Cardiac muscle cell (in vitro differentiated cells and primary cell): ENCODE data around the gene TRNAU1AP. TPM values are rescaled to one million over a fixed set of nuclear protein-coding genes. Genes with fewer than 3 reads are reported as not detected.
"Not testable (repeated sequence)": the region's sequence is repeated elsewhere in the genome, so short reads cannot be mapped to it uniquely, and the experiment has no call there.

Experiments
- DNase-seq, 2 donors: peaks; one replicate each; pipeline versions ENCODE4 v3.0.0 to v3.0.0-alpha.2; 2010 to 2017; ENCODE audit warnings: low read depth in 1 of 2, low spot score in 1 of 2
- H3K27ac ChIP-seq: fragments of 200-600 bp; sonication (generic); 2 replicates; pipeline ENCODE4 v1.5.1; 2016
- H3K27me3 ChIP-seq: fragments of 200-600 bp; sonication (generic); 2 replicates; pipeline ENCODE4 v1.6.0; 2016; ENCODE audit warnings: control low read depth
- H3K36me3 ChIP-seq: fragments of 200-600 bp; sonication (generic); 2 replicates; pipeline ENCODE4 v1.5.1; 2016; ENCODE audit warnings: control low read depth
- H3K4me1 ChIP-seq: fragments of 200-600 bp; sonication (generic); 2 replicates; pipeline ENCODE4 v1.8.1; 2017; ENCODE audit warnings: low read depth, mild to moderate bottlenecking, mixed run types
- H3K4me3 ChIP-seq: fragments of 200-600 bp; sonication (generic); 2 replicates; pipeline ENCODE4 v1.5.1; 2016; ENCODE audit warnings: mild to moderate bottlenecking
- H3K9me3 ChIP-seq: fragments of 200-600 bp; sonication (generic); 2 replicates; pipeline ENCODE4 v1.5.1; 2017; ENCODE audit warnings: low read depth, mild to moderate bottlenecking, control low read depth
- polyA plus RNA-seq: library from polyadenylated mRNA; unstranded; fragments of >200 nt; fragmentation: Nextera tagmentation; extraction: Ambion mirVana; gene quantifications from 2 replicates; pipeline ENCODE4 v1.2.1, GENCODE V29; 2016
- total RNA-seq: library from RNA; depleted of rRNA; stranded (reverse); fragments of >200 nt; gene quantifications from 2 replicates; pipeline ENCODE4 v1.2.3, GENCODE V29; 2016
- TF ChIP-seq, protein P1 (sequence below): IDR thresholded peaks from 2 replicates; pipeline ENCODE4 v1.5.1; 2012; ENCODE audit warnings: low read depth, mild to moderate bottlenecking, low read length

Gene TRNAU1AP
- total and polyA plus RNA-seq, 2 experiments from 2014 or later, result 26.0 to 39.9 TPM

DNA sequence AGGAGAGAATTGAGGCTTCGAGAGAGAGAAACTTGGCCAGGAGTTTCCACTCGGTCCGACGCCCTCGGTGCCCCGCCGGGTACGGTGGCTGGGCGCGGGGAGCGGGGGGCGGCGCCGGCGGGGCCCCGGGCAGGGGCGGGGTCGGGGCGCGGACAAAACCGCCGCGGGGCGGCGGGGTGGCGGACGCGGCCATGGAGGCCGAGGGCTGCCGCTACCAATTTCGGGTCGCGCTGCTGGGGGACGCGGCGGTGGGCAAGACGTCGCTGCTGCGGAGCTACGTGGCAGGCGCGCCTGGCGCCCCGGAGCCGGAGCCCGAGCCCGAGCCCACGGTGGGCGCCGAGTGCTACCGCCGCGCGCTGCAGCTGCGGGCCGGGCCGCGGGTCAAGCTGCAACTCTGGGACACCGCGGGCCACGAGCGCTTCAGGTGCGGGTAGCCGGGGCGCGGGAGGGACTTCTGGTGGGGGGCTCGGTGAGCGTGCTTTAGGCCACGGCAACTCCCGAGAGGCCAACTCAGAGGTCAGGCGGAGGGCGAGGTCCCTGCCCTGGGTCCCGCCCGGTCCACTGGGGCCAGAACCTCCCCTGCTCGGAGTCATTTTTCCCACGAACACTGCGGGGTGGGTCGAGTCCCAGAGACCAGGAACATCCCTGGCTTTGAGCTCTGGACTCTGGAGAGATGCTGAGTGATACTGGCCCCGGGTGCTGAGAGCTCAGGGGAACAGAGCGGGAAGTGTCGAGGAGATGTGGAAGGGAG is 39.6 kb downstream of the TRNAU1AP start:
- H3K27me3 ChIP-seq, result no peaks in the 10 kb centered on the region
- DNase-seq, result peak in 1 of 2 donors; percentile 39
- H3K4me3 ChIP-seq, result peak overlapping the region; percentile 44
- H3K36me3 ChIP-seq, result no peaks in the 10 kb centered on the region
- no peaks in the 10 kb centered on the region for H3K4me1 ChIP-seq
- TF ChIP-seq, protein P1, sequence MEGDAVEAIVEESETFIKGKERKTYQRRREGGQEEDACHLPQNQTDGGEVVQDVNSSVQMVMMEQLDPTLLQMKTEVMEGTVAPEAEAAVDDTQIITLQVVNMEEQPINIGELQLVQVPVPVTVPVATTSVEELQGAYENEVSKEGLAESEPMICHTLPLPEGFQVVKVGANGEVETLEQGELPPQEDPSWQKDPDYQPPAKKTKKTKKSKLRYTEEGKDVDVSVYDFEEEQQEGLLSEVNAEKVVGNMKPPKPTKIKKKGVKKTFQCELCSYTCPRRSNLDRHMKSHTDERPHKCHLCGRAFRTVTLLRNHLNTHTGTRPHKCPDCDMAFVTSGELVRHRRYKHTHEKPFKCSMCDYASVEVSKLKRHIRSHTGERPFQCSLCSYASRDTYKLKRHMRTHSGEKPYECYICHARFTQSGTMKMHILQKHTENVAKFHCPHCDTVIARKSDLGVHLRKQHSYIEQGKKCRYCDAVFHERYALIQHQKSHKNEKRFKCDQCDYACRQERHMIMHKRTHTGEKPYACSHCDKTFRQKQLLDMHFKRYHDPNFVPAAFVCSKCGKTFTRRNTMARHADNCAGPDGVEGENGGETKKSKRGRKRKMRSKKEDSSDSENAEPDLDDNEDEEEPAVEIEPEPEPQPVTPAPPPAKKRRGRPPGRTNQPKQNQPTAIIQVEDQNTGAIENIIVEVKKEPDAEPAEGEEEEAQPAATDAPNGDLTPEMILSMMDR, result no peak
- H3K9me3 ChIP-seq, result no peaks in the 10 kb centered on the region
- H3K27ac ChIP-seq, result no peak overlapping the region

DNA sequence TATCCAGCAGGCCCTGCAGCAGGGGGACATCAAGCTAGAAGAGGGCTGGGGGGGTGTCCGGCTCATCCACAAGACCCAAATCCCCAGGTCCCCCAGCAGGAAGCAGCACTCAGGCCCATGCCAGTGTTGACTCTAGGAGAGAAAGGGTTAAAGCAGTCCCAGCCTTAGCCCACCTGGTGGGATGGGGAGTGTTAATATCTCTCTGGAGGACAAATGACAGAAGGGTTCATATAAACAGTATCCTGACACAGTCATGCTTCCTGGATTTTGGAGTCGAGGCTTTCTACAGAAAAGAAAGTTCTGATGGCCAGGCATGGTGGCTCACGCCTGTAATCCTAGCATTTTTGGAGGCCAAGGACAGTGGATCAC is 41.1 kb downstream of the TRNAU1AP start:
- H3K36me3 ChIP-seq, DNase-seq, H3K27me3 ChIP-seq, H3K4me3 ChIP-seq, H3K9me3 ChIP-seq, H3K4me1 ChIP-seq, H3K27ac ChIP-seq: not testable (repeated sequence)

DNA sequence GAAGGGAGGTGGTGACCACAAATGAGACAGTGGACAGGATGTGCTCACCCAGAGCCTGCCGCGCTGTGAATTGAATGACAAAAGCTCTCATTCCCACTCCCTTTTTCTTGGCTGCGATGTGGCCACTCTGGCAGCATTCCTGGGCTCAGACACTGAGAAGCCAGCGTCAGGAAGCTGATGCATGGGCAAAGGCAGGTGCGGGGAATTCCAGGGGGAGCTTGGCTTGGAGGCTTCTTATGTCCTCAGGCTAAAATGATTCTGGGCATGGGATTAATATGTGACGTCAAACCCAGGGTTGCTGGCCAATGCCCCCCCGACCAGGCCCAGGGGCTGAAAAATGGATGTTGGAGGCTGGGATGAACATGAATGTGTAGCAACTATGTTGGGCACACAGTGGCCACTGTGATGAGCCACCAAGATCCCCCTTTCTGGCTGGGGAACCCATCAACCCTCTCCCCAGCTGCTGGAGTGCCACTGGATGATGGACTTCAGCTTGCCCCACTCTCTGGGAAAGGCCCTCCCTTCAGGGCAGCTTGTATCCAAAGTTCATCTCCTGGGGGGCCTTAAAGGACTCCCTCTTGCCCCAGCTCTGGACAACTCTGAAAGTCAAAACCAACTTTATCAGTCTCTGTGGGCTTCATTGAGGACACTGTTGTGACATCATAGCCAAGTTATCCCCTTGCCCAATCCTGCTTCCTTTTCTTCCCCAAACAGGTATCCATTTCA is 42.0 kb downstream of the TRNAU1AP start:
- DNase-seq, H3K27ac ChIP-seq: not testable (repeated sequence)

DNA sequence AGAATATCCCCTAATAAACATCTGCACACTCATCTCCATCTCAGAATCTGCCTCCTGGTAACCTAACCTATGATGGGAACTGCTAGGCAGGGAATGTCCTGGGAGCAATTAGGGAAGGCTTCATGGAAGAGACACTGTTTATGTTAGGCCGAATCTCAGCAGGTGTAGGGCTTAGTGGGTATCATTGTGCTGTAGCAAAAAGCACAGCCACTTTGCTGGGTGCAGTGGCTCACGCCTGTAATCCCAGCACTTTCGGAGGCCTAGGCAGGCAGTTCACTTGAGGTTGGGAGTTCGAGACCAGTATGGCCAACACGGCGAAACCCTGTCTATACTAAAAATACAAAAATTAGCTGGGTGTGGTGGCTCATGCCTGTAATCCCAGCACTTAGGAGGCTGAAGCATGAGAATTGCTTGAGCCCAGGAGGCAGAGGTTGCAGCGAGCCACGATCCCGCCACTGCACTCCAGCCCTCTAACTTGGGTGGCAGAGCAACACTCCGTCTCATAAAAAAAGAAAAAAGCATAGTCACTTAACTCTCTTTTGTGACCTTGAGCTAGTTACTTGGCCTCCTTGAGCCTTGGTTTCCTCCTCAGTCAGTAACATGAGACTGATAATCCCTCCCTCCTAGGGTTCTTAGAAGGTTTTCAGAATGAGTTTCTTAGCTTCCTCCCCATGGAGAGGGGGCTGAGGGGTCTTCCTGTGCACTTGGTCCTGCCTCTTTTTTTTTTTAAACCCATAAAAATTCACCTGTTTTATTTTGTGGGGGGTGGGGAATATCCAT is 42.7 kb downstream of the TRNAU1AP start:
- peaks cover 7% of the 10 kb centered on the region for H3K4me1 ChIP-seq
- TF ChIP-seq, protein P1, result no peak
- no peaks in the 10 kb centered on the region for H3K9me3 ChIP-seq
- no peak overlapping the region for H3K27ac ChIP-seq
- H3K27me3 ChIP-seq, result no peaks in the 10 kb centered on the region
- DNase-seq, result no peak
- no peak overlapping the region for H3K4me3 ChIP-seq
- no peaks in the 10 kb centered on the region for H3K36me3 ChIP-seq

More for the DNA sequence above, 42.0 kb downstream of the TRNAU1AP start:
- not testable (repeated sequence) for H3K9me3 ChIP-seq, H3K27me3 ChIP-seq, H3K4me1 ChIP-seq, H3K36me3 ChIP-seq, H3K4me3 ChIP-seq

DNA sequence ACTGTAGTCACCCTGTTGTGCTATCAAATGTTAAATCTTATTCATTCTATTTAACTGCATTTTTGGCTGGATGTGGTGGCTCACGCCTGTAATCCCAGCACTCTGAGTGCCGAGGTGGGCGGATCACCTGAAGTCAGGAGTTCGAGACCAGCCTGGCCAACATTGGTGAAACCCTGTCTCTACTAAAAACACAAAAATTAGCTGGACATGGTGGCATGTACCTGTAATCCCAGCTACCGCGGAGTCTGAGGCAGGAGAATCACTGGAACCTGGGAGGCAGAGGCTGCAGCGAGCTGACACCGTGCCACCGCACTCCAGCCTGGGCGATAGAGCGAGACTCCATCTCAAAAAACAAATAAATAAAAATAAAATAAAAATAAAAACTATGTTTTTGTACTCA is 43.4 kb downstream of the TRNAU1AP start:
- DNase-seq, H3K9me3 ChIP-seq, H3K27me3 ChIP-seq, H3K4me1 ChIP-seq, H3K27ac ChIP-seq, H3K4me3 ChIP-seq, H3K36me3 ChIP-seq: not testable (repeated sequence)

DNA sequence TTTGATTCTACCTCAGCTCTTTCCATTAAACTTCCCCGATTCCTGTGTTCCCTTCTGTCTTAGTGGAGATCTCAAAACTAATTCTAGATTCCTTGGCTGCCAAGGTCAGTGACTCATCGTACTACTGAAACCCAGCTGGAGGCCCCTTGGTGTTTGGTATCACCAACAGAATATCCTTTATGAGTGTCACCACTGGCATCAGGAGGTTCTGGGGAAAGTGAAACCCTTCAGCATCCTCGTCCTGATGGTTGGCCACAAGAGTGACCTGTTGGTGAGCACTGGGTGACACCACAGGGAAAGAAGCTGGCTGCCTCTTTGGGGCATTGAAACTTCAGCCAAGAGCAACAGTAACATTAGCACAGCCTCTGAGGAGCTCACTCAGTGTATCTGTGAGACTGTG is 48.8 kb downstream of the TRNAU1AP start:
- no peak overlapping the region for H3K4me3 ChIP-seq
- TF ChIP-seq, protein P1, result no peak
- H3K36me3 ChIP-seq, result peaks cover 7% of the 10 kb centered on the region
- H3K4me1 ChIP-seq, result peaks cover 26% of the 10 kb centered on the region
- H3K9me3 ChIP-seq, result no peaks in the 10 kb centered on the region
- peak in 1 of 2 donors; percentile 84 for DNase-seq
- no peak overlapping the region for H3K27ac ChIP-seq
- H3K27me3 ChIP-seq, result no peaks in the 10 kb centered on the region
